Panc1 (cell line): Measurements from ENCODE around the gene CLDN5. TPM values are rescaled to one million over a fixed set of nuclear protein-coding genes. Genes with fewer than 3 reads are reported as not detected.

Experiments
- ATAC-seq: fragments of 200-7000 bp; cut with Tn5 transposase; 2 replicates; pipeline ENCODE4 v1.9.1; 2020; ENCODE audit warnings: mild to moderate bottlenecking, moderate library complexity
- Bru-seq: library from RNA; stranded (reverse); fragments of 400-500 nt; gene quantifications from one replicate; lab custom pipeline; 2021; lab: Mats Ljungman, UMichigan
- BruChase-seq, 2 experiments: library from RNA; stranded (reverse); fragments of 400-500 nt; gene quantifications; one replicate each; lab custom pipeline; 2021; lab: Mats Ljungman, UMichigan
- BruUV-seq: library from RNA; stranded (reverse); fragments of 400-500 nt; replicated peaks from 2 replicates; lab custom pipeline; 2021; lab: Mats Ljungman, UMichigan
- CTCF ChIA-PET: fragments of 300-600 bp; sonication (Branson Sonifier 250); formaldehyde crosslinking; loops from one replicate; lab custom pipeline; 2022; ENCODE audit warnings: antibody characterized with exemption; lab: Charles Lee
- POLR2A ChIA-PET: fragments of 300-600 bp; sonication (Branson Sonifier 250); formaldehyde crosslinking; loops from one replicate; lab custom pipeline; 2022; ENCODE audit warnings: antibody characterized with exemption; lab: Charles Lee
- DNase-seq: peaks from one replicate; pipeline ENCODE4 v3.0.0-alpha.2; 2010; ENCODE audit warnings: low read depth, low spot score
- H3K27ac ChIP-seq: 2 replicates; pipeline ENCODE4 v1.5.1; 2011; ENCODE audit warnings: mild to moderate bottlenecking, low read length, inconsistent platforms
- H3K27me3 ChIP-seq: fragments of 200-500 bp; sonication (Bioruptor generic); 2 replicates; pipeline ENCODE4 v1.6.0; 2014; ENCODE audit warnings: low read length, inconsistent platforms; ENCODE audit not compliant: control insufficient read depth, insufficient read depth
- H3K36me3 ChIP-seq: fragments of 200-500 bp; sonication (Bioruptor generic); 2 replicates; pipeline ENCODE4 v1.5.1; 2014; ENCODE audit warnings: inconsistent platforms, mild to moderate bottlenecking, low read length, moderate library complexity; ENCODE audit not compliant: control insufficient read depth, insufficient read depth
- H3K4me1 ChIP-seq: 2 replicates; pipeline ENCODE4 v1.5.1; 2011; ENCODE audit warnings: inconsistent platforms, mild to moderate bottlenecking, low read length, moderate library complexity; ENCODE audit not compliant: control insufficient read depth, insufficient read depth
- H3K4me3 ChIP-seq, 2 experiments: 2 replicates each; pipeline ENCODE4 v1.5.1; 2011 to 2012; ENCODE audit warnings: low read depth in 2 of 2, low read length in 2 of 2, mild to moderate bottlenecking in 2 of 2, inconsistent platforms in 1 of 2, moderate library complexity in 1 of 2
- H3K9me3 ChIP-seq: fragments of 200-500 bp; sonication (Bioruptor generic); 2 replicates; pipeline ENCODE4 v1.5.1; 2014; ENCODE audit warnings: low read depth, mild to moderate bottlenecking, inconsistent platforms, low read length, moderate library complexity; ENCODE audit not compliant: control insufficient read depth, insufficient read depth
- CTCF ChIP-seq: fragments of 450-650 bp; IDR thresholded peaks from 2 replicates; pipeline ENCODE4 v1.5.1; 2017; ENCODE audit warnings: mild to moderate bottlenecking
- POLR2AphosphoS5 ChIP-seq: IDR thresholded peaks from 2 replicates; pipeline ENCODE4 v1.6.1; 2012; ENCODE audit warnings: mild to moderate bottlenecking, low read depth, low read length, moderate library complexity
- REST ChIP-seq, 2 experiments: IDR thresholded peaks; 2 replicates each; pipeline ENCODE4 v1.6.1; 2011 to 2012; ENCODE audit warnings: low read depth in 2 of 2, control low read depth in 1 of 2, low read length in 1 of 2, mild to moderate bottlenecking in 1 of 2, moderate library complexity in 1 of 2; ENCODE audit not compliant: insufficient read depth in 1 of 2
- SIN3A ChIP-seq: IDR thresholded peaks from 2 replicates; pipeline ENCODE4 v1.6.1; 2012; ENCODE audit warnings: low read depth, mild to moderate bottlenecking, low read length, moderate library complexity, borderline replicate concordance; ENCODE audit not compliant: insufficient read depth
- TCF7L2 ChIP-seq: IDR thresholded peaks from 2 replicates; pipeline ENCODE4 v1.6.1; 2011; ENCODE audit warnings: mild to moderate bottlenecking, low read depth, low read length, inconsistent platforms
- in situ Hi-C: cut with HindIII; loops from 2 replicates; pipeline ENCODE4 v1.10.0; 2016; ENCODE audit warnings: low sequenced_read_pairs, low pct_unique_long_range_greater_than_20kb
- intact Hi-C: fragments of 100-400 bp; cut with micrococcal nuclease; formaldehyde crosslinking; loops from one replicate; pipeline ENCODE4 v1.10.0; 2022; ENCODE audit not compliant: unreplicated experiment
- long read RNA-seq: library from polyadenylated mRNA; unstranded; transcript quantifications from one replicate; pipeline ENCODE4 v2.0.0, GENCODE V29; 2021; ENCODE audit not compliant: unreplicated experiment
- polyA plus RNA-seq: library from polyadenylated mRNA; unstranded; fragments of >200 nt; gene quantifications from one replicate; pipeline ENCODE4 v1.2.1, GENCODE V29; 2012; ENCODE audit warnings: missing spikeins; ENCODE audit not compliant: insufficient read length
- total RNA-seq: library from RNA; stranded (reverse); gene quantifications from one replicate; pipeline ENCODE4 v1.2.1, GENCODE V29; 2021; ENCODE audit not compliant: unreplicated experiment

The CLDN5 gene
- total RNA-seq = 0.18 TPM
- not detected for polyA plus RNA-seq
- Bru-seq, nascent RNA = not detected
- BruChase-seq, experiment 1, labeled RNA remaining after a 2-hour chase = not detected
- not detected for BruChase-seq, experiment 2, labeled RNA remaining after a 6-hour chase
- long read RNA-seq = 0 reads

GRCh38 chr22:19524170-19525115 is at the start of gene CLDN5:
Gene CLDN5, minus strand, starts transcription at chr22:19524410. Its CDS starts 155 bp downstream, at chr22:19524255.
- ChIA-PET CTCF (no interaction called here), POLR2A (no interaction called here)
- no peaks in the 10 kb centered on the region for H3K36me3 ChIP-seq
- no TSS peak for BruUV-seq
- H3K9me3 ChIP-seq = no peaks in the 10 kb centered on the region
- no peaks in the 10 kb centered on the region for H3K4me1 ChIP-seq
- peak within 1 kb of the TSS; percentile 16 to 26; a peak in 3 of 4 replicates for H3K4me3 ChIP-seq
- TF ChIP-seq CTCF (no peak), REST (IDR thresholded peaks at IDR 0.05; ENCODE audit: insufficient read depth in 1 of 2, low read depth in 2 of 2, low read length in 1 of 2) (no peak), TCF7L2 (no peak), POLR2AphosphoS5 (no peak), SIN3A (no peak)
- in situ Hi-C loops (no loop called here), intact Hi-C loops (loop anchor here (10.0 kb wide), 1 partner anchor 100 kb away; no protein-coding TSS in a partner anchor)
- no peaks in the 10 kb centered on the region for H3K27me3 ChIP-seq
- no peak within 1 kb of the TSS for H3K27ac ChIP-seq
- no peak for ATAC-seq
- DNase-seq = no peak

- no peak for ATAC-seq
- H3K27me3 ChIP-seq = no peaks in the 10 kb centered on the region
- in situ Hi-C loops = no loop called here
These were observed 47.8 kb upstream of the CLDN5 start for GRCh38 chr22:19571995-19572394.

More at GRCh38 chr22:19571995-19572394, 47.8 kb upstream of the CLDN5 start:
- Histone ChIP-seq H3K36me3 (no peaks in the 10 kb centered on the region), H3K4me1 (no peaks in the 10 kb centered on the region), H3K4me3 (no peak overlapping the region), H3K27ac (no peak overlapping the region), H3K9me3 (no peaks in the 10 kb centered on the region)
- CTCF ChIA-PET = no interaction called here
- TF ChIP-seq TCF7L2 (no peak), CTCF (no peak), POLR2AphosphoS5 (no peak), REST (IDR thresholded peaks at IDR 0.05; ENCODE audit: insufficient read depth in 1 of 2, low read depth in 2 of 2, low read length in 1 of 2) (no peak), SIN3A (no peak)
- no peak for DNase-seq
- intact Hi-C loops = no loop called here
- no TSS peak for BruUV-seq
- POLR2A ChIA-PET = no interaction called here
